ENCODE data around the gene CPEB4.

- TF ChIP-seq CTCF (IDR thresholded peaks at IDR 0.05 in 4 of 5, conservative IDR thresholded peaks at IDR 0.05 in 1 of 5) (no peak), POLR2A (IDR thresholded peaks at IDR 0.05) (peak in 1 of 2 donors; percentile 46)
These were observed 75.8 kb downstream of the CPEB4 start for GRCh38 chr5:173963867-173964441.
